NCI-H774 (cell line): ENCODE data around the gene PRKAG2.
"Not testable (repeated sequence)": the region's sequence is repeated elsewhere in the genome, so short reads cannot be mapped to it uniquely, and the experiment has no call there.

Experiments
- DNase-seq: peaks from one replicate; lab custom pipeline; 2025; lab: John Stamatoyannopoulos, UW

The PRKAG2 gene

GRCh38 chr7:151549083-151549482 is 327.8 kb downstream of the PRKAG2 start:
- no peak for DNase-seq

- no peak for DNase-seq
Measured at GRCh38 chr7:151544183-151544582, 332.7 kb downstream of the PRKAG2 start.

- no peak for DNase-seq
Measured at GRCh38 chr7:151542606-151543130, 334.2 kb downstream of the PRKAG2 start.

- DNase-seq, result no peak
Measured at GRCh38 chr7:151541709-151542499, 335.0 kb downstream of the PRKAG2 start.

- DNase-seq, result no peak
Measured at GRCh38 chr7:151540146-151540545, 336.8 kb downstream of the PRKAG2 start.

- DNase-seq, result peak; percentile 43
Measured at GRCh38 chr7:151539088-151539671, 337.7 kb downstream of the PRKAG2 start.

- no peak for DNase-seq
Measured at GRCh38 chr7:151537818-151538561, 338.9 kb downstream of the PRKAG2 start.

- DNase-seq, result not testable (repeated sequence)
Measured at GRCh38 chr7:151536178-151536577, 340.7 kb downstream of the PRKAG2 start.

GRCh38 chr7:151529842-151530241 is 347.1 kb downstream of the PRKAG2 start:
- no peak for DNase-seq

- no peak for DNase-seq
Measured at GRCh38 chr7:151524845-151525244, 352.1 kb downstream of the PRKAG2 start.

GRCh38 chr7:151524331-151524730 is 352.6 kb downstream of the PRKAG2 start:
- DNase-seq, result no peak

- peak; percentile 31 for DNase-seq
Measured at GRCh38 chr7:151520419-151521261, 356.3 kb downstream of the PRKAG2 start.

- DNase-seq, result peak; percentile 99
Measured at GRCh38 chr7:151519765-151520418, 357.0 kb downstream of the PRKAG2 start, which contains the start of gene RHEB. Gene RHEB (minus strand): TSS chr7:151519895. CDS start chr7:151519511, 384 bp downstream.

GRCh38 chr7:151518947-151519764 is 357.8 kb downstream of the PRKAG2 start:
- DNase-seq, result not testable (repeated sequence)

- DNase-seq, result no peak
Measured at GRCh38 chr7:151518105-151518946, 358.6 kb downstream of the PRKAG2 start.

- no peak for DNase-seq
Measured at GRCh38 chr7:151517601-151518104, 359.3 kb downstream of the PRKAG2 start.

GRCh38 chr7:151515276-151515565 is 361.7 kb downstream of the PRKAG2 start:
- DNase-seq, result no peak

- DNase-seq, result no peak
Measured at GRCh38 chr7:151514461-151515275, 362.2 kb downstream of the PRKAG2 start.
